GM12892 (cell line): Measurements from ENCODE around the gene PSMA7.

Experiments
- DNase-seq: peaks from one replicate; pipeline ENCODE4 v3.0.0; 2011; ENCODE audit not compliant: insufficient read length
- FAIRE-seq: peaks from 2 replicates; lab custom pipeline; 2011; peaks lifted over from hg19 to GRCh38; lab: Jason Lieb, UNC
- POLR2A ChIP-seq: IDR thresholded peaks from 2 replicates; pipeline ENCODE4 v1.6.1; 2011; ENCODE audit warnings: low read depth, low read length, control low read depth
- POLR2AphosphoS5 ChIP-seq: IDR thresholded peaks from 2 replicates; pipeline ENCODE4 v1.6.1; 2011; ENCODE audit warnings: low read depth, low read length, control low read depth
- TAF1 ChIP-seq: IDR thresholded peaks from 2 replicates; pipeline ENCODE4 v1.6.1; 2011; ENCODE audit warnings: low read depth, mild to moderate bottlenecking, control low read depth, low read length, borderline replicate concordance

The PSMA7 gene

GRCh38 chr20:62181808-62182207, 38.6 kb upstream of the PSMA7 start:
- TF ChIP-seq POLR2AphosphoS5 (no peak), POLR2A (no peak), TAF1 (no peak)
- no peak for DNase-seq
- FAIRE-seq = no peak

GRCh38 chr20:62179162-62179504, 35.9 kb upstream of the PSMA7 start:
- no peak for FAIRE-seq
- DNase-seq = no peak
- TF ChIP-seq POLR2AphosphoS5 = no peak

- DNase-seq (no peak), FAIRE-seq (no peak)
- TF ChIP-seq TAF1 (no peak), POLR2AphosphoS5 (no peak), POLR2A (no peak)
These were observed 35.3 kb upstream of the PSMA7 start for GRCh38 chr20:62178316-62179161.

GRCh38 chr20:62177307-62177706, 34.1 kb upstream of the PSMA7 start:
- TF ChIP-seq POLR2A (no peak), POLR2AphosphoS5 (no peak), TAF1 (no peak)
- FAIRE-seq (no peak), DNase-seq (no peak)

- FAIRE-seq = no peak
- DNase-seq = no peak
- TF ChIP-seq POLR2AphosphoS5 (no peak), POLR2A (no peak), TAF1 (no peak)
These were observed 33.7 kb upstream of the PSMA7 start for GRCh38 chr20:62176866-62177265.

- FAIRE-seq = no peak
- no peak for DNase-seq
- TF ChIP-seq POLR2A = no peak
- no peak for TF ChIP-seq POLR2AphosphoS5
- TF ChIP-seq TAF1 = no peak
These were observed 32.5 kb upstream of the PSMA7 start for GRCh38 chr20:62175711-62176110.

- no peak for FAIRE-seq
- TF ChIP-seq POLR2A = no peak
- TF ChIP-seq TAF1 = no peak
- TF ChIP-seq POLR2AphosphoS5 = no peak
- DNase-seq = no peak
These were observed 31.9 kb upstream of the PSMA7 start for GRCh38 chr20:62174870-62175624.

- DNase-seq = no peak
- TF ChIP-seq POLR2AphosphoS5 = no peak
- TF ChIP-seq POLR2A = no peak
- no peak for TF ChIP-seq TAF1
- no peak for FAIRE-seq
These were observed 31.0 kb upstream of the PSMA7 start for GRCh38 chr20:62174021-62174804.

- no peak for TF ChIP-seq TAF1
- DNase-seq = no peak
- FAIRE-seq = no peak
These were observed 29.5 kb upstream of the PSMA7 start for GRCh38 chr20:62172666-62173065.

GRCh38 chr20:62171245-62171644, 28.1 kb upstream of the PSMA7 start:
- DNase-seq = no peak
- FAIRE-seq = no peak

GRCh38 chr20:62170536-62170935, 27.3 kb upstream of the PSMA7 start:
- FAIRE-seq = no peak

More at GRCh38 chr20:62171245-62171644, 28.1 kb upstream of the PSMA7 start:
- TF ChIP-seq TAF1 (no peak), POLR2A (no peak), POLR2AphosphoS5 (no peak)

More at GRCh38 chr20:62170536-62170935, 27.3 kb upstream of the PSMA7 start:
- no peak for DNase-seq
- TF ChIP-seq POLR2AphosphoS5 = no peak
- no peak for TF ChIP-seq TAF1
- TF ChIP-seq POLR2A = no peak
